HG03039 (cell line): ENCODE data around the gene RAB30.

Experiments used
- ATAC-seq: cut with Tn5 transposase; IDR thresholded peaks from one replicate; pipeline ENCODE4 v1.9.1; 2021; ENCODE audit warnings: mild to moderate bottlenecking, moderate library complexity; ENCODE audit not compliant: unreplicated experiment

RAB30 gene

GRCh38 chr11:83070731-83071566 lies 748 bp downstream of the RAB30 start:
- no peak for ATAC-seq

- no peak for ATAC-seq
These were observed 1.5 kb downstream of the RAB30 start for GRCh38 chr11:83070044-83070701.

GRCh38 chr11:83069441-83070043 lies 2.2 kb downstream of the RAB30 start:
- no peak for ATAC-seq

- no peak for ATAC-seq
These were observed 3.1 kb downstream of the RAB30 start for GRCh38 chr11:83068568-83068967.

- ATAC-seq: no peak
These were observed 7.7 kb downstream of the RAB30 start for GRCh38 chr11:83064011-83064410.

- ATAC-seq: peak; percentile 48
These were observed 8.5 kb downstream of the RAB30 start for GRCh38 chr11:83063073-83063754.

GRCh38 chr11:83061883-83062282 lies 9.8 kb downstream of the RAB30 start:
- peak; percentile 68 for ATAC-seq

GRCh38 chr11:83060965-83061364 lies 10.7 kb downstream of the RAB30 start:
- no peak for ATAC-seq

- no peak for ATAC-seq
These were observed 14.0 kb downstream of the RAB30 start for GRCh38 chr11:83057721-83058120.

GRCh38 chr11:83056611-83057010 lies 15.1 kb downstream of the RAB30 start:
- no peak for ATAC-seq

GRCh38 chr11:83056204-83056603 lies 15.5 kb downstream of the RAB30 start:
- no peak for ATAC-seq

- no peak for ATAC-seq
These were observed 16.8 kb downstream of the RAB30 start for GRCh38 chr11:83054904-83055380.

GRCh38 chr11:83054001-83054400 lies 17.7 kb downstream of the RAB30 start:
- ATAC-seq: no peak

- no peak for ATAC-seq
These were observed 19.7 kb downstream of the RAB30 start for GRCh38 chr11:83051760-83052671.

GRCh38 chr11:83047515-83048225 lies 24.0 kb downstream of the RAB30 start:
- ATAC-seq: no peak

GRCh38 chr11:83046621-83047172 lies 25.0 kb downstream of the RAB30 start:
- no peak for ATAC-seq

GRCh38 chr11:83044958-83045712 lies 26.6 kb downstream of the RAB30 start:
- ATAC-seq: no peak

GRCh38 chr11:83042964-83043711 lies 28.6 kb downstream of the RAB30 start:
- ATAC-seq: no peak
